ENCODE results near the gene C4orf36.

The C4orf36 gene

GRCh38 chr4:86831262-86832130, 60.7 kb downstream of the C4orf36 start:
- no peak for DNase-seq (ENCODE audit: low read depth)

More at GRCh38 chr4:86831262-86832130, 60.7 kb downstream of the C4orf36 start:
- H3K4me3 ChIP-seq (ENCODE audit: low read depth, low read length) = no peak overlapping the region
- TF ChIP-seq CTCF (IDR thresholded peaks at IDR 0.05; ENCODE audit: insufficient read depth, low read depth, low read length, missing control alignments) = no peak

Data from GM12865 (cell line).